K562 (cell line): ENCODE measurements around the gene RSBN1L. TPM values are rescaled to one million over a fixed set of nuclear protein-coding genes. Genes with fewer than 3 reads are reported as not detected.

Experiments
- ATF3 ChIP-seq, 2 experiments: fragments of 450-650 bp in 1 of 2; sonication (generic) in 1 of 2; formaldehyde crosslinking in 1 of 2; IDR thresholded peaks in 1 of 2; conservative IDR thresholded peaks in 1 of 2; 2 replicates each; pipeline versions ENCODE4 v1.6.1 to v1.8.1; 2016 to 2023; ENCODE audit warnings: mild to moderate bottlenecking in 2 of 2, moderate library complexity in 2 of 2, inconsistent platforms in 1 of 2, missing genetic modification reagents in 1 of 2
- BRCA1 ChIP-seq, 2 experiments: fragments of 450-650 bp in 1 of 2; sonication (generic) in 1 of 2; formaldehyde crosslinking in 1 of 2; IDR thresholded peaks; 2 replicates each; pipeline versions ENCODE4 v1.5.0 to v1.6.1; 2017 to 2020; ENCODE audit warnings: mild to moderate bottlenecking in 1 of 2, missing genetic modification reagents in 1 of 2
- ETV5 ChIP-seq: sonication (generic); formaldehyde crosslinking; IDR thresholded peaks from 2 replicates; pipeline ENCODE4 v1.4.0; 2020; ENCODE audit warnings: low read depth, mild to moderate bottlenecking, missing genetic modification reagents
- GATA2 ChIP-seq: sonication (generic); formaldehyde crosslinking; IDR thresholded peaks from 2 replicates; pipeline ENCODE4 v1.4.0; 2020; ENCODE audit warnings: mild to moderate bottlenecking, missing genetic modification reagents
- MAX ChIP-seq: sonication (generic); formaldehyde crosslinking; IDR thresholded peaks from 2 replicates; pipeline ENCODE4 v1.9.0; 2022; ENCODE audit warnings: mild to moderate bottlenecking, missing genetic modification reagents
- NR0B1 ChIP-seq: fragments of 450-650 bp; IDR thresholded peaks from one replicate; pipeline ENCODE4 v1.6.1; 2018; ENCODE audit warnings: mild to moderate bottlenecking, moderate library complexity; ENCODE audit not compliant: partially characterized antibody
- PCBP2 ChIP-seq: fragments of 200-400 bp; formaldehyde crosslinking; IDR thresholded peaks from 2 replicates; pipeline ENCODE4 v1.6.1; 2018; ENCODE audit warnings: low read length, low read depth, mild to moderate bottlenecking, moderate library complexity; ENCODE audit not compliant: poor library complexity, severe bottlenecking
- RBM39 ChIP-seq: fragments of 200-400 bp; formaldehyde crosslinking; optimal IDR thresholded peaks from 2 replicates; pipeline ENCODE3; 2018; ENCODE audit warnings: low read depth, low read length
- REST ChIP-seq, 2 experiments: fragments of 450-650 bp; formaldehyde crosslinking in 1 of 2; IDR thresholded peaks; 2 replicates each; pipeline versions ENCODE4 v1.4.0 to v1.6.1; 2014 to 2020; ENCODE audit warnings: mild to moderate bottlenecking in 2 of 2, borderline replicate concordance in 1 of 2, low read depth in 1 of 2
- SRSF7 ChIP-seq: fragments of 200-400 bp; formaldehyde crosslinking; optimal IDR thresholded peaks from 2 replicates; pipeline ENCODE3; 2017; ENCODE audit warnings: mild to moderate bottlenecking, low read depth, low read length
- THRB ChIP-seq: fragments of 450-650 bp; formaldehyde crosslinking; conservative IDR thresholded peaks from 2 replicates; pipeline ENCODE4 v1.4.0; 2022; ENCODE audit warnings: mild to moderate bottlenecking, missing genetic modification characterization
- ZNF146 ChIP-seq: IDR thresholded peaks from one replicate; pipeline ENCODE4 v1.6.1; 2018; ENCODE audit warnings: missing compliant biosample characterization; ENCODE audit not compliant: unreplicated experiment
- ZNF79 ChIP-seq: fragments of 250-450 bp; sonication (Bioruptor Pico); IDR thresholded peaks from 2 replicates; pipeline ENCODE4 v1.4.0; 2020; ENCODE audit warnings: low read depth, mild to moderate bottlenecking, moderate library complexity
- polyA plus RNA-seq, 8 experiments: library from polyadenylated mRNA; depleted of rRNA in 4 of 8; stranded (reverse) in 5 of 8; unstranded in 3 of 8; fragments of >200 nt; fragmentation: Nextera tagmentation in 2 of 8; fragmentation: Illumina TruSeq in 1 of 8; extraction: Ambion mirVana in 2 of 8; extraction: Trizol in 1 of 8; gene quantifications; 2 replicates each; pipeline versions ENCODE4 v1.2.1 to v1.2.3, GENCODE V29; 2011 to 2014; ENCODE audit warnings: inconsistent platforms in 1 of 8, missing spikeins in 1 of 8
- total RNA-seq, 7 experiments: library from RNA; depleted of rRNA in 6 of 7; stranded (reverse); fragments of >200 nt in 6 of 7; fragmentation: Illumina TruSeq in 2 of 7; extraction: Trizol in 2 of 7; gene quantifications; 2 replicates each; pipeline versions ENCODE4 v1.2.1 to v1.2.3, GENCODE V29; 2011 to 2021; ENCODE audit warnings: low replicate concordance in 1 of 7

The RSBN1L gene
- total and polyA plus RNA-seq, 9 of the 15 experiments (the other 6 are each of a cell fraction or from before 2014, with no cell fraction given), result 6.2 to 35.2 (median 20.1) TPM

GRCh38 chr7:77798394-77799077 is 102.3 kb downstream of the RSBN1L start, which contains the start of the genes PHTF2 and TMEM60 (continued):
- TF ChIP-seq ATF3 (IDR thresholded peaks at IDR 0.05) (0 out of 2 replicates have a peak, but pooled peaks have one; percentile 6), ATF3 (CRISPR knock-in tag; conservative IDR thresholded peaks at IDR 0.05) (no peak), ETV5 (CRISPR knock-in tag) (peak; percentile 83; the same call in 1 of the 2 replicates), SRSF7 (no peak), ZNF79 (CRISPR knock-in tag) (0 out of 2 replicates have a peak, but pooled peaks have one; percentile 19), ZNF146 (CRISPR knock-in tag) (no peak), RBM39 (no peak), REST (IDR thresholded peaks at IDR 0.05; ENCODE audit: borderline replicate concordance) (peak; percentile 38; the same call in 1 of the 2 replicates), REST (CRISPR knock-in tag; IDR thresholded peaks at IDR 0.05; ENCODE audit: low read depth) (0 out of 2 replicates have a peak, but pooled peaks have one; percentile 49), THRB (CRISPR knock-in tag) (0 out of 2 replicates have a peak, but pooled peaks have one; percentile 14), MAX (CRISPR knock-in tag) (peak; percentile 52), BRCA1 (IDR thresholded peaks at IDR 0.05) (no peak), BRCA1 (CRISPR knock-in tag; IDR thresholded peaks at IDR 0.05) (no peak), NR0B1 (no peak), GATA2 (peak; percentile 54; the same call in 1 of the 2 replicates), PCBP2 (no peak)
